NB4 (cell line): ENCODE measurements around the gene IRF1.
A peak's percentile ranks its signal among the peaks of the same experiment; 100 is the strongest.

Experiments used
- MYC ChIP-seq: IDR thresholded peaks from 2 replicates; pipeline ENCODE4 v1.6.1; 2011; ENCODE audit warnings: low read depth, low read length
- POLR2A ChIP-seq: IDR thresholded peaks from 2 replicates; pipeline ENCODE4 v1.6.1; 2011; ENCODE audit warnings: mild to moderate bottlenecking; ENCODE audit not compliant: insufficient read length; ENCODE audit errors: extremely low read depth
- TF ChIP-seq, protein P1 (sequence below): IDR thresholded peaks from one replicate; pipeline ENCODE4 v1.5.1; 2012; ENCODE audit warnings: low read depth, low read length
- TF ChIP-seq, protein P2 (sequence below): IDR thresholded peaks from 2 replicates; pipeline ENCODE4 v1.6.1; 2011; ENCODE audit warnings: low read depth, low read length

DNA sequence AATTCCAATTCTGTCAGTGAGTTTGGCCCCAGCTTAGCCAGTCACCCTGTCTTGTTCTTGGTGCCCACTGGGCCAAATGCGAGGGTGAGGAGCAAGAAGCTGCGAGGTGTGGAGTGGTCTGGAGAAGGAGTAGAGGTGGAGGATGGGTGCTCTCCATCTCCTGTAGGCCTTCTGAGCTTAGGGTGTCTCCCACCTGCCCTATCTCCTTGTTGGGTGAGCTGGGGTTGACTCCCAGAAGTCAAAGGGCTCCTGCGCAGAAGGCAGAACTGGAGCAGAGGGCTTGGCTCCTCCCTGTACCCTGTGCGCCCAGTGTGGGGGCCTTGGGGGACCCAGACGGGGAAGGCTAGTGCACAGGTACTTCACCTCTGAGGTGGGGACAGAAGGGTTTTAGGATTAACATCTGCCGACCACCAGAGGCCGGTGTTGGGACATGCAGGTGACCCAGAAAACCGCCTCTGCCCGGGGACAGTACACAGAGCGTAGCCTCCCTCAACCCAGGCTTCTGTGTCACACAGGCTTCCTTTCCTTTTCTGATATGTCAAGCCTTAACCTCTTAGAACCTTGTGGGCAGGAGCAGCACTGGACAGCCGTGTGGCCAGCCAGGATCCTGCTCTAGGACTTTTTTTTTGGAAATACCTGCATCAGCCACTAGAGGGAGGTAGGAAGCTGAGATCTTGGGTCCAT, 35.9 kb upstream of the IRF1 start:
- TF ChIP-seq, protein P1, sequence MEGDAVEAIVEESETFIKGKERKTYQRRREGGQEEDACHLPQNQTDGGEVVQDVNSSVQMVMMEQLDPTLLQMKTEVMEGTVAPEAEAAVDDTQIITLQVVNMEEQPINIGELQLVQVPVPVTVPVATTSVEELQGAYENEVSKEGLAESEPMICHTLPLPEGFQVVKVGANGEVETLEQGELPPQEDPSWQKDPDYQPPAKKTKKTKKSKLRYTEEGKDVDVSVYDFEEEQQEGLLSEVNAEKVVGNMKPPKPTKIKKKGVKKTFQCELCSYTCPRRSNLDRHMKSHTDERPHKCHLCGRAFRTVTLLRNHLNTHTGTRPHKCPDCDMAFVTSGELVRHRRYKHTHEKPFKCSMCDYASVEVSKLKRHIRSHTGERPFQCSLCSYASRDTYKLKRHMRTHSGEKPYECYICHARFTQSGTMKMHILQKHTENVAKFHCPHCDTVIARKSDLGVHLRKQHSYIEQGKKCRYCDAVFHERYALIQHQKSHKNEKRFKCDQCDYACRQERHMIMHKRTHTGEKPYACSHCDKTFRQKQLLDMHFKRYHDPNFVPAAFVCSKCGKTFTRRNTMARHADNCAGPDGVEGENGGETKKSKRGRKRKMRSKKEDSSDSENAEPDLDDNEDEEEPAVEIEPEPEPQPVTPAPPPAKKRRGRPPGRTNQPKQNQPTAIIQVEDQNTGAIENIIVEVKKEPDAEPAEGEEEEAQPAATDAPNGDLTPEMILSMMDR = peak; percentile 60
- TF ChIP-seq, protein P2, sequence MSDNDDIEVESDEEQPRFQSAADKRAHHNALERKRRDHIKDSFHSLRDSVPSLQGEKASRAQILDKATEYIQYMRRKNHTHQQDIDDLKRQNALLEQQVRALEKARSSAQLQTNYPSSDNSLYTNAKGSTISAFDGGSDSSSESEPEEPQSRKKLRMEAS = no peak
- no peak for TF ChIP-seq MYC
- TF ChIP-seq POLR2A = no peak
